ENCODE measurements around the gene RCAN1. TPM values are rescaled to one million over a fixed set of nuclear protein-coding genes. Genes with fewer than 3 reads are reported as not detected.

Gene RCAN1
- total and polyA plus RNA-seq, 9 of the 15 experiments (the other 6 are each of a cell fraction or from before 2014, with no cell fraction given) = 4.4 to 16.5 (median 12.3) TPM

GRCh38 chr21:34639882-34640788 lies 25.2 kb upstream of the RCAN1 start (continued):
- TF ChIP-seq ZNF280A (IDR thresholded peaks at IDR 0.05; ENCODE audit: low read depth, partially characterized antibody) = no peak
- 0 out of 4 replicates have a peak, but pooled peaks of 1 of the 2 experiments have one; percentile 58 for TF ChIP-seq ZNF639 (CRISPR knock-in tag; conservative IDR thresholded peaks at IDR 0.05 in 1 of 2, IDR thresholded peaks at IDR 0.05 in 1 of 2)
- peak; percentile 42 for TF ChIP-seq TAF9B (IDR thresholded peaks at IDR 0.05; ENCODE audit: partially characterized antibody)
- no peak for TF ChIP-seq FOXO4 (CRISPR knock-in tag; IDR thresholded peaks at IDR 0.05)
- TF ChIP-seq NFE2L1 (tag; IDR thresholded peaks at IDR 0.05; ENCODE audit: borderline replicate concordance, low read depth) = peak; percentile 89
- peak; percentile 96 for TF ChIP-seq MAFG (tag; conservative IDR thresholded peaks at IDR 0.05)
- no peak for TF ChIP-seq HNRNPUL1 (IDR thresholded peaks at IDR 0.05; ENCODE audit: low read length)
